Measurements from ENCODE around the gene PPP2R1B.

Gene PPP2R1B

DNA sequence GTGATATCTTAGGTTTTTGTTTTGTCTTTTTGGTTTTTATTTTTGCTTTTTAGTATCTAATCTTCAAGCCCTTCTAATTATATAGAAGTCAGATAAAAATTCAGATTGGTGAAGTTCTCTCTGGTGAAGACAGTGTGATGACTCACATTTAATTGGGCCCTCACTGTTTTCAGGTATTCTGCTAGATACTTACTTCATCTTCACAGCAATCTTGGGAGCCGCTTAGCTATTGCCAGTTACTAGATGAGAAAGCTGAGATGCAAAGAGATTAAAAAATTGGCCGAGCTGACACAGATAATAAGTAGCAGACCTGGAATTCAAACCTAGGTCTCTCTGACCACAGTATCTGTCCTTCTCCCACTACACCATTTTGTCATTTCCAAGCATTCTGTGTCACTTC is 75.0 kb downstream of the PPP2R1B start:
- ATAC-seq = no peak

DNA sequence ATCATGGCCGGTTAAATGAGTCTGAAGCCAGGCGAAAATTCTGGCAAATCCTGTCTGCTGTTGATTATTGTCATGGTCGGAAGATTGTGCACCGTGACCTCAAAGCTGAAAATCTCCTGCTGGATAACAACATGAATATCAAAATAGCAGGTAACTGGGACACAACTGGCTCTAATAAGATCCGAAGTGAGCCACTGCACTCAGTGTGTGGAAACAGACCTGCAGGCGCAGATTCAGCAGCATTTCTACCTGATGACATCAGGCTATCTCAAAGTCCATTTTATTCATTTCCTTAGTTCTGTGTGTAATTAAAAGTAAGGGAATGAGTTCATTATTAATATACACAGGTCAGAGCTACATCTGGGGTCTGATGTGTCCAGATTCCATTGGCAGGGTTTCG is 78.2 kb downstream of the PPP2R1B start:
- no peak for ATAC-seq

DNA sequence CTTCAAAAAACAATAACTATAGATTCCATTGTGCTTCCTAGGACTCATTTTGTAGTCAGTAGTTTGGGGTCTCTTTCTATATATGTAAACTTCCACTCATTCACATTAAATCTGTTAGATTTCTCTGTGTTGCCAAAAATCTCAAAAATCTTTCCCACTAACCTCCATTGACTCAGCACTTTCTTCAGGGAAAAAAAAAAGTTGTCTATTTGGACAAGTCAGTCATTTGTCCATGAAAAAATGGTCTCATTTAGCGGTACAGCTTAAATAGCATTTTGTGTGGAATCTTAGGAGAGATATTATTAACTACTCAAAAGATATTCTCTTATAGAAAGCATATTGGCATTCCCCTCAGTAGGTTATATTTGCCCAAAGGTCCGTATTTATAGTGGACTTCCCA is 81.9 kb downstream of the PPP2R1B start:
- no peak for ATAC-seq

DNA sequence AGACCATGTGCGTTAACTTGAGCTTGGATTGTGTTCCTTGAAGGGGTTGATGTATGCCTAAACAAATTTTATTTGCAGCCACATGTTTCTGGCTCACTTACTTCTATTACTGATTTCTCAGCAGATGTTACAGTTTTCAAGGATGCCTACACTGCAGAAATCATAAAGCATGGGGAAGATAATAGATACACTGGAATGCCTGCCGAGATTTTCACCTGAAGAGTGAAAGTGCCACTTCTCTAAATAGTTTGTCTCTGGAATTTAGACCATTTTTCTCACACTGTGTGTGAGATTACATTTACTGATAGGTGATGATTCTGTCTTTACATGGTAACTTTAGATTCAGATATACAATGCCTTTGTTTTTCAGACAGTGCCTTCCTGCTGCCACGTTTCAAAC is 82.4 kb downstream of the PPP2R1B start:
- no peak for ATAC-seq

DNA sequence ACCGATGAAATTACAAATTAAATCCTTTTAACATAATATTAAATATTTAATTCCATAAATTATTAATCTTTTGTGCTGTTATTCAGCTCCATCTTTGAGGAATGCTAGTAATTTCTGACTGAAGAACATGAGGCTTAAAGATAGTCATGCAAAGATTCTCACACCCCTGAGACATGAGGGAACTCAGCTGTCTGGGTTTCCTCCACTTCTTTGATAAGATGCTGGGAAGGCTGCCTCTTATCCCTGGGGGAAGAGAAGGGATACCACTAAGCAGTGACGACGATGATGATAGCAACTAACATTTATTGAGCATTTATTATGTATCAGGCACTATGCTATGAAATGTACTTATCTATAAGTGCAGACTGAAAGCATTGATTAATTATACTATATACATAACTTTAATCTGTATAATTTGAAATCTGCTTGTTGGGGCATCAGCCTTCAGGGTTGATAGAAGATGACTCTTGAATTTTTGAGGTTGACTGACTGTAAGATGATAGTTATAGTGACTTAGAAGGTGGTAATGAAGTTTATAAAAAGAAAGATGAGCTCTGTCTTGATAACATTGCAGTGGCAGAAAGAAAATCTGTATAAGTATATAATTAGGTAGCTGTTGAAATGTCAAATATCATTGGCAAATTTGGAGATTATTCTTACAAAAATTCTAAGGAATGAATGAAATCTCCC is 85.6 kb downstream of the PPP2R1B start:
- no peak for ATAC-seq
